PC-3 (cell line): ENCODE measurements around the gene PTPN14. TPM values are rescaled to one million over a fixed set of nuclear protein-coding genes. Genes with fewer than 3 reads are reported as not detected.
A peak's percentile ranks its signal among the peaks of the same experiment; 100 is the strongest.

ENCODE experiments used
- ATAC-seq: fragments of 200-7000 bp; cut with Tn5 transposase; 2 replicates; pipeline ENCODE4 v1.9.1; 2020; ENCODE audit warnings: mild to moderate bottlenecking, moderate library complexity
- BruUV-seq: library from RNA; stranded (reverse); fragments of 400-500 nt; replicated peaks from 2 replicates; lab custom pipeline; 2021; lab: Mats Ljungman, UMichigan
- CTCF ChIA-PET: fragments of 300-600 bp; sonication (Branson Sonifier 250); formaldehyde crosslinking; loops from one replicate; lab custom pipeline; 2022; ENCODE audit warnings: antibody characterized with exemption; lab: Charles Lee
- POLR2A ChIA-PET: fragments of 300-600 bp; sonication (Branson Sonifier 250); formaldehyde crosslinking; loops from one replicate; lab custom pipeline; 2022; ENCODE audit warnings: antibody characterized with exemption; ENCODE audit not compliant: unreplicated experiment; lab: Charles Lee
- DNase-seq: peaks from one replicate; pipeline ENCODE4 v3.0.0-alpha.2; 2015
- H2AFZ ChIP-seq: fragments of 300-600 bp; sonication (generic); 2 replicates; pipeline ENCODE4 v1.6.0; 2016; ENCODE audit warnings: antibody characterized with exemption, low read length
- H3F3A ChIP-seq: fragments of 300-600 bp; sonication (generic); one replicate; pipeline ENCODE4 v1.6.0; 2017; ENCODE audit warnings: antibody characterized with exemption, low read length, control low read depth, mild to moderate bottlenecking; ENCODE audit not compliant: unreplicated experiment
- H3K27ac ChIP-seq: fragments of 300-600 bp; sonication (generic); 2 replicates; pipeline ENCODE4 v1.5.1; 2016; ENCODE audit warnings: mild to moderate bottlenecking, low read length
- H3K27me3 ChIP-seq: fragments of 300-600 bp; sonication (generic); 2 replicates; pipeline ENCODE4 v1.6.1; 2016; ENCODE audit warnings: low read length, mixed read lengths
- H3K36me3 ChIP-seq: fragments of 300-600 bp; sonication (generic); 2 replicates; pipeline ENCODE4 v1.6.1; 2016; ENCODE audit warnings: low read depth, mixed run types, low read length, mixed read lengths
- H3K4me1 ChIP-seq: fragments of 300-600 bp; sonication (generic); 2 replicates; pipeline ENCODE4 v1.5.1; 2016; ENCODE audit warnings: low read length; ENCODE audit not compliant: insufficient read depth
- H3K4me2 ChIP-seq: fragments of 300-600 bp; sonication (generic); 2 replicates; pipeline ENCODE4 v1.6.0; 2016; ENCODE audit warnings: low read length
- H3K4me3 ChIP-seq: fragments of 300-600 bp; sonication (generic); 2 replicates; pipeline ENCODE4 v1.5.1; 2016; ENCODE audit warnings: mild to moderate bottlenecking, low read length, mixed read lengths
- H3K79me2 ChIP-seq: fragments of 300-600 bp; sonication (generic); 2 replicates; pipeline ENCODE4 v1.6.1; 2017; ENCODE audit warnings: low read length, mixed read lengths
- H3K9ac ChIP-seq: fragments of 300-600 bp; sonication (generic); 2 replicates; pipeline ENCODE4 v1.6.0; 2016; ENCODE audit warnings: mild to moderate bottlenecking, low read length
- H3K9me2 ChIP-seq: fragments of 300-600 bp; sonication (generic); replicated peaks from 2 replicates; pipeline ENCODE4 v1.6.1; 2016; ENCODE audit warnings: mixed run types, low read length, mixed read lengths
- H3K9me3 ChIP-seq: fragments of 300-600 bp; sonication (generic); 2 replicates; pipeline ENCODE4 v1.6.1; 2016; ENCODE audit warnings: low read length, mixed read lengths
- H4K20me1 ChIP-seq: fragments of 300-600 bp; sonication (generic); 2 replicates; pipeline ENCODE4 v1.6.1; 2016; ENCODE audit warnings: low read length, mixed read lengths
- CTCF ChIP-seq: fragments of 300-600 bp; sonication (generic); conservative IDR thresholded peaks from 2 replicates; pipeline ENCODE4 v1.5.1; 2017; ENCODE audit warnings: antibody characterized with exemption, low read depth, mild to moderate bottlenecking, low read length
- EZH2 ChIP-seq: fragments of 300-600 bp; sonication (generic); IDR thresholded peaks from one replicate; pipeline ENCODE4 v1.6.1; 2017; ENCODE audit warnings: antibody characterized with exemption, mild to moderate bottlenecking, low read length; ENCODE audit not compliant: unreplicated experiment
- EZH2phosphoT487 ChIP-seq: fragments of 300-600 bp; sonication (generic); IDR thresholded peaks from 2 replicates; pipeline ENCODE4 v1.6.1; 2018; ENCODE audit warnings: mild to moderate bottlenecking, antibody characterized with exemption, low read length, borderline replicate concordance
- intact Hi-C: fragments of 100-400 bp; cut with micrococcal nuclease; formaldehyde crosslinking; loops from 2 replicates; pipeline ENCODE4 v1.9.0; 2023
- total RNA-seq: library from RNA; depleted of rRNA; stranded (reverse); fragments of >200 nt; gene quantifications from 2 replicates; pipeline ENCODE4 v1.2.3, GENCODE V29; 2014

Gene PTPN14
- total RNA-seq, 1 experiment from 2014 or later: 12.6 TPM

DNA sequence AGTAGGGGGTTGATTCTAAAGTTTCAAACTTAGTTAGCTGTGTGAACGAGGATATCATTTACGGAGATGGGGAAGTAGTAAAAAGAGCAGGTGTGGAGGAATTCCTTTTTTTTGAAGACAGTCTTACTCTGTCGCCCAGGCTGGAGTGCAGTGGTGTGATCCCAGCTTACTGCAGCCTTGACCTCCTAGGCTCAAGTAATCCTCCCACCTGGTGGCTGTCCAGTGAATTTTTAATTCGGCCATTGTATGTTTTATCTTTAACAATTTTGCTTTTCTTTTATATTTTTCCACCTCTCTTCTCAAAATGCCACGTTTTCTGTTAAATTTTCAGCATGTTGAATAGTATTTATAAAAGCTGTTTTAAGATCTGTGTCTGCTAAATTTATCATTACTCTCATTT is 39.3 kb upstream of the PTPN14 start:
- Histone ChIP-seq H3K36me3 (no peaks in the 10 kb centered on the region), H3K79me2 (no peaks in the 10 kb centered on the region), H3K4me1 (no peaks in the 10 kb centered on the region), H3K27me3 (no peaks in the 10 kb centered on the region), H3K9me2 (no peaks in the 10 kb centered on the region), H3K9ac (no peak overlapping the region), H3F3A (no peaks in the 10 kb centered on the region), H4K20me1 (no peaks in the 10 kb centered on the region), H3K4me2 (no peak overlapping the region), H2AFZ (no peak overlapping the region), H3K27ac (no peak overlapping the region), H3K4me3 (no peak overlapping the region), H3K9me3 (no peaks in the 10 kb centered on the region)
- no peak for TF ChIP-seq EZH2phosphoT487
- TF ChIP-seq EZH2: no peak
- peak; percentile 61 for TF ChIP-seq CTCF
- BruUV-seq: no TSS peak
- DNase-seq (peak; percentile 46), ATAC-seq (peak; percentile 68)
- ChIA-PET POLR2A (no interaction called here), CTCF (interaction anchor here (0.7 kb wide), 1 partner anchor 376 kb away, joined by 4 read pairs; no protein-coding TSS in a partner anchor)
- intact Hi-C loops: loop anchor here (1.0 to 2.0 kb wide), 3 partner anchors 202 to 376 kb away; no protein-coding TSS in a partner anchor

GRCh38 chr1:214588963-214589597 is 37.7 kb upstream of the PTPN14 start:
- Histone ChIP-seq H3K4me1 (peaks cover 10% of the 10 kb centered on the region), H3K79me2 (no peaks in the 10 kb centered on the region), H3K27me3 (no peaks in the 10 kb centered on the region), H3K4me3 (no peak overlapping the region), H3K9me2 (no peaks in the 10 kb centered on the region), H3K4me2 (no peak overlapping the region), H4K20me1 (no peaks in the 10 kb centered on the region), H3K9ac (no peak overlapping the region), H3K36me3 (no peaks in the 10 kb centered on the region), H3K27ac (no peak overlapping the region), H3K9me3 (no peaks in the 10 kb centered on the region), H3F3A (no peaks in the 10 kb centered on the region), H2AFZ (no peak overlapping the region)
- intact Hi-C loops: loop anchor here (2.0 to 5.0 kb wide), 3 partner anchors 40 to 327 kb away; no protein-coding TSS in a partner anchor
- no TSS peak for BruUV-seq
- no peak for TF ChIP-seq CTCF
- TF ChIP-seq EZH2: no peak
- TF ChIP-seq EZH2phosphoT487: no peak
- ChIA-PET POLR2A (no interaction called here), CTCF (no interaction called here)
- DNase-seq: no peak
- ATAC-seq: no peak

- Histone ChIP-seq H3K9me3 (no peaks in the 10 kb centered on the region), H4K20me1 (no peaks in the 10 kb centered on the region), H3K4me3 (no peak overlapping the region), H3K27me3 (no peaks in the 10 kb centered on the region), H3K4me1 (peaks cover 29% of the 10 kb centered on the region), H3K4me2 (no peak overlapping the region), H3K27ac (no peak overlapping the region), H2AFZ (no peak overlapping the region), H3F3A (no peaks in the 10 kb centered on the region), H3K9ac (no peak overlapping the region), H3K79me2 (no peaks in the 10 kb centered on the region), H3K36me3 (no peaks in the 10 kb centered on the region), H3K9me2 (no peaks in the 10 kb centered on the region)
- no peak for ATAC-seq
- POLR2A ChIA-PET: interaction anchor here (0.5 kb wide), 1 partner anchor 326 kb away, joined by 5 read pairs; no protein-coding TSS in a partner anchor
- CTCF ChIA-PET: interaction anchor here (0.6 to 0.7 kb wide), 3 partner anchors 257 to 1021 kb away, joined by 3 to 4 read pairs (median 3); no protein-coding TSS in a partner anchor
- intact Hi-C loops: loop anchor here (5.0 kb wide), 2 partner anchors 140 to 325 kb away; no protein-coding TSS in a partner anchor
- no TSS peak for BruUV-seq
- TF ChIP-seq EZH2: no peak
- no peak for TF ChIP-seq EZH2phosphoT487
- no peak for TF ChIP-seq CTCF
- DNase-seq: no peak
Observed at GRCh38 chr1:214587165-214587564, 35.8 kb upstream of the PTPN14 start.
